CD4-positive, alpha-beta T cell (primary cell): ENCODE measurements around the gene GPR183. TPM values are rescaled to one million over a fixed set of nuclear protein-coding genes. Genes with fewer than 3 reads are reported as not detected.

Experiments used
- ATAC-seq: fragments of 200-7000 bp; cut with Tn5 transposase; one replicate; pipeline ENCODE4 v1.10.0; 2022; ENCODE audit warnings: mild to moderate bottlenecking; ENCODE audit not compliant: poor library complexity
- CTCF ChIA-PET: fragments of 350-600 bp; sonication (Branson Sonifier 250); formaldehyde crosslinking; loops from one replicate; lab custom pipeline; 2021; ENCODE audit warnings: antibody characterized with exemption, inconsistent platforms; lab: Charles Lee
- POLR2A ChIA-PET: fragments of 350-600 bp; sonication (Branson Sonifier 250); formaldehyde crosslinking; loops from one replicate; lab custom pipeline; 2021; ENCODE audit warnings: antibody characterized with exemption, inconsistent platforms; lab: Charles Lee
- DNase-seq, 14 experiments: peaks; one replicate each; pipeline ENCODE4 v3.0.0-alpha.2; 2013 to 2020; ENCODE audit warnings: mixed read lengths in 2 of 14
- H3K27ac ChIP-seq, 2 donors: one replicate each; pipeline versions ENCODE4 v1.5.1 to v1.7.0; 2013; ENCODE audit warnings: low read length in 2 of 2, low read depth in 1 of 2, mild to moderate bottlenecking in 1 of 2
- H3K27me3 ChIP-seq, 2 experiments: 1 replicate in 1 of 2; 2 replicates in 1 of 2; pipeline versions ENCODE4 v1.6.1 to v1.7.0; 2013; ENCODE audit warnings: low read length in 2 of 2, control low read depth in 1 of 2, mild to moderate bottlenecking in 1 of 2, moderate library complexity in 1 of 2; ENCODE audit not compliant: insufficient read depth in 2 of 2, control insufficient read depth in 1 of 2
- H3K36me3 ChIP-seq: one replicate; pipeline ENCODE4 v1.6.1; 2013; ENCODE audit warnings: low read length, control low read depth; ENCODE audit not compliant: insufficient read depth
- H3K4me1 ChIP-seq: one replicate; pipeline ENCODE4 v1.6.1; 2013; ENCODE audit warnings: low read length, control low read depth; ENCODE audit not compliant: insufficient read depth
- H3K4me3 ChIP-seq: one replicate; pipeline ENCODE4 v1.5.1; 2013; ENCODE audit warnings: mild to moderate bottlenecking, low read length, moderate library complexity
- H3K9me3 ChIP-seq, 2 experiments: 1 replicate in 1 of 2; 2 replicates in 1 of 2; pipeline versions ENCODE4 v1.6.1 to v1.7.0; 2013; ENCODE audit warnings: low read length in 2 of 2, mild to moderate bottlenecking in 2 of 2, control low read depth in 1 of 2, moderate library complexity in 1 of 2; ENCODE audit not compliant: control insufficient read depth in 1 of 2, insufficient read depth in 1 of 2
- H3K27ac Mint-ChIP-seq: one replicate; pipeline ENCODE4 v1.8.0; 2020; ENCODE audit warnings: mixed read lengths
- H3K27me3 Mint-ChIP-seq: one replicate; pipeline ENCODE4 v1.8.0; 2021; ENCODE audit warnings: mixed read lengths
- H3K36me3 Mint-ChIP-seq: one replicate; pipeline ENCODE4 v1.8.0; 2021; ENCODE audit warnings: low read depth, mixed read lengths
- H3K4me1 Mint-ChIP-seq: one replicate; pipeline ENCODE4 v1.8.0; 2021; ENCODE audit warnings: low read depth, mixed read lengths
- H3K4me3 Mint-ChIP-seq: one replicate; pipeline ENCODE4 v1.8.0; 2020; ENCODE audit warnings: mild to moderate bottlenecking, mixed read lengths
- H3K9me3 Mint-ChIP-seq: one replicate; pipeline ENCODE4 v1.8.0; 2020; ENCODE audit warnings: mixed read lengths
- CTCF ChIP-seq: fragments of 200-600 bp; IDR thresholded peaks from one replicate; pipeline ENCODE4 v1.8.0; 2022; ENCODE audit warnings: antibody characterized with exemption, mild to moderate bottlenecking
- intact Hi-C, 2 experiments: fragments of 100-400 bp; cut with DNase I in 1 of 2; cut with micrococcal nuclease in 1 of 2; formaldehyde crosslinking; loops; one replicate each; pipeline versions ENCODE4 v1.15.1 to v1.9.0; 2023 to 2025; cut with DNase I, micrococcal nuclease
- total RNA-seq, 174 experiments: library from RNA in 2 of 174; stranded (reverse) in 2 of 174; gene quantifications; one replicate each; pipeline ENCODE4 v1.2.3 and lab custom pipeline; 2021 to 2026

GPR183 gene
- total RNA-seq, 2 experiments from 2014 or later, result 330 to 337 TPM

GRCh38 chr13:99305158-99305557 is 2.0 kb downstream of the GPR183 start:
- peak overlapping the region; percentile 68 to 74 for H3K27ac ChIP-seq
- intact Hi-C loops, result loop anchor here in 1 of 2 experiments (5.0 kb wide), 1 partner anchor 33 kb away; no protein-coding TSS in a partner anchor
- Mint-ChIP-seq H3K27me3 (no peaks in the 10 kb centered on the region), H3K4me3 (peak overlapping the region; percentile 97), H3K9me3 (no peaks in the 10 kb centered on the region), H3K27ac (peak overlapping the region; percentile 89), H3K36me3 (peaks cover 77% of the 10 kb centered on the region), H3K4me1 (peaks cover 69% of the 10 kb centered on the region)
- DNase-seq (peak in 1 of 14 experiments; percentile 20), ATAC-seq (no peak)
- H3K9me3 ChIP-seq, result no peaks in the 10 kb centered on the region
- peak overlapping the region; percentile 83 for H3K4me3 ChIP-seq
- H3K36me3 ChIP-seq, result peaks cover 50% of the 10 kb centered on the region
- ChIA-PET CTCF (interaction anchor here (0.9 to 6.4 kb wide), 10 partner anchors 10 to 131 kb away, joined by 4 to 44 read pairs (median 7); no protein-coding TSS in a partner anchor), POLR2A (interaction anchor here (1.1 to 13.9 kb wide), 24 partner anchors 8 to 129 kb away, joined by 3 to 220 read pairs (median 16); partner anchors contain the start of gene UBAC2)
- TF ChIP-seq CTCF, result no peak
- H3K27me3 ChIP-seq, result no peaks in the 10 kb centered on the region
- peaks cover 56% of the 10 kb centered on the region for H3K4me1 ChIP-seq

- Mint-ChIP-seq H3K27ac (peak overlapping the region; percentile 89), H3K9me3 (no peaks in the 10 kb centered on the region), H3K4me1 (peaks cover 69% of the 10 kb centered on the region), H3K4me3 (peak overlapping the region; percentile 97), H3K36me3 (peaks cover 84% of the 10 kb centered on the region), H3K27me3 (no peaks in the 10 kb centered on the region)
- no peak for TF ChIP-seq CTCF
- Histone ChIP-seq H3K9me3 (no peaks in the 10 kb centered on the region), H3K36me3 (peaks cover 55% of the 10 kb centered on the region), H3K27me3 (no peaks in the 10 kb centered on the region), H3K4me1 (peaks cover 56% of the 10 kb centered on the region), H3K27ac (peak overlapping the region; percentile 68 to 74), H3K4me3 (peak overlapping the region; percentile 83)
- DNase-seq (peak in 1 of 14 experiments; percentile 15), ATAC-seq (no peak)
- intact Hi-C loops, result loop anchor here in 1 of 2 experiments (1.0 kb wide), 1 partner anchor 8 kb away; no protein-coding TSS in a partner anchor
- ChIA-PET POLR2A (interaction anchor here (0.6 to 13.9 kb wide), 28 partner anchors 8 to 166 kb away, joined by 3 to 220 read pairs (median 10); partner anchors contain the start of genes GPR18 and UBAC2), CTCF (interaction anchor here (0.7 to 6.4 kb wide), 10 partner anchors 10 to 132 kb away, joined by 3 to 44 read pairs (median 4); no protein-coding TSS in a partner anchor)
These were observed 2.7 kb downstream of the GPR183 start for GRCh38 chr13:99304541-99304940.

- POLR2A ChIA-PET, result interaction anchor here (0.6 to 13.9 kb wide), 27 partner anchors 8 to 165 kb away, joined by 3 to 220 read pairs (median 7); partner anchors contain the start of genes GPR18 and UBAC2
- peaks cover 55% of the 10 kb centered on the region for H3K36me3 ChIP-seq
- no peaks in the 10 kb centered on the region for H3K27me3 Mint-ChIP-seq
- peak overlapping the region; percentile 97 for H3K4me3 Mint-ChIP-seq
- H3K36me3 Mint-ChIP-seq, result peaks cover 89% of the 10 kb centered on the region
- peaks cover 54% of the 10 kb centered on the region for H3K4me1 ChIP-seq
- peak overlapping the region; percentile 68 to 74 for H3K27ac ChIP-seq
- CTCF ChIA-PET, result interaction anchor here (0.7 to 6.4 kb wide), 8 partner anchors 9 to 130 kb away, joined by 3 to 44 read pairs (median 4); no protein-coding TSS in a partner anchor
- no peaks in the 10 kb centered on the region for H3K9me3 Mint-ChIP-seq
- peak overlapping the region; percentile 89 for H3K27ac Mint-ChIP-seq
- ATAC-seq (peak; percentile 35), DNase-seq (peak in 12 of 14 experiments; percentile 39 to 79 (median 58))
- H3K4me3 ChIP-seq, result peak overlapping the region; percentile 83
- no peak for TF ChIP-seq CTCF
- H3K4me1 Mint-ChIP-seq, result peaks cover 71% of the 10 kb centered on the region
- intact Hi-C loops, result loop anchor here in 1 of 2 experiments (1.0 kb wide), 1 partner anchor 8 kb away; no protein-coding TSS in a partner anchor
- no peaks in the 10 kb centered on the region for H3K9me3 ChIP-seq
- no peaks in the 10 kb centered on the region for H3K27me3 ChIP-seq
These were observed 3.2 kb downstream of the GPR183 start for GRCh38 chr13:99303863-99304521.
